ENCODE results near the gene GALNT16. TPM values are rescaled to one million over a fixed set of nuclear protein-coding genes. Genes with fewer than 3 reads are reported as not detected.

GALNT16 gene
- total and polyA plus RNA-seq, 2 donors (not counting 3 experiments of a cell fraction or from before 2014, with no cell fraction given) = 0.39 to 0.49 TPM

GRCh38 chr14:69355607-69356281 is 95.8 kb downstream of the GALNT16 start:
- POLR2A ChIA-PET = no interaction called here
- dilution Hi-C loops (cut with MboI; ENCODE audit: extremely low pct_ligation_motif_present, low sequenced_read_pairs) (no loop called here), intact Hi-C loops (cut with micrococcal nuclease) (no loop called here)
- CTCF ChIA-PET = no interaction called here
- H4K20me1 ChIP-seq (replicated peaks; ENCODE audit: control insufficient read depth, extremely low read depth, insufficient read depth, low read length) = no peaks in the 10 kb centered on the region
- no peaks in the 10 kb centered on the region for H3K36me3 ChIP-seq (ENCODE audit: control insufficient read depth in 2 of 2, extremely low read depth in 1 of 2, insufficient read depth in 2 of 2, low read length in 2 of 2)
- no peaks in the 10 kb centered on the region for H3K9me1 ChIP-seq (replicated peaks; ENCODE audit: control insufficient read depth, extremely low read depth, insufficient read depth, low read length)
- DNase-seq (ENCODE audit: low read depth, low spot score) (no peak), FAIRE-seq (no peak)
- no peak overlapping the region for H3K9ac ChIP-seq (replicated peaks; ENCODE audit: extremely low read depth, insufficient read depth, low read length)
- no peak overlapping the region for H3K27ac ChIP-seq (ENCODE audit: insufficient read depth, low read depth, low read length)
- no peaks in the 10 kb centered on the region for H3K79me2 ChIP-seq (ENCODE audit: control insufficient read depth, insufficient read depth, low read length)
- H3K4me3 ChIP-seq (replicated peaks in 1 of 3; ENCODE audit: insufficient read depth in 1 of 3, low read depth in 1 of 3, low read length in 3 of 3) = no peak overlapping the region
- H3K4me2 ChIP-seq (ENCODE audit: insufficient read depth, low read length) = no peak overlapping the region
- no peaks in the 10 kb centered on the region for H3K4me1 ChIP-seq (ENCODE audit: control insufficient read depth, extremely low read depth, insufficient read depth, low read length)
- no peak for TF ChIP-seq JUN (IDR thresholded peaks at IDR 0.05; ENCODE audit: borderline replicate concordance, insufficient read depth, insufficient read length, low read depth)
- TF ChIP-seq MAX (IDR thresholded peaks at IDR 0.05; ENCODE audit: insufficient read depth, insufficient read length) = no peak
- TF ChIP-seq CTCF (IDR thresholded peaks at IDR 0.05; ENCODE audit: extremely low read depth in 1 of 2, insufficient read depth in 1 of 2, low read depth in 1 of 2, low read length in 2 of 2) = no peak
- no peak for TF ChIP-seq POLR2AphosphoS5 (IDR thresholded peaks at IDR 0.05; ENCODE audit: insufficient read depth, low read depth, low read length)
- no peak for TF ChIP-seq MYC (IDR thresholded peaks at IDR 0.05; ENCODE audit: low read depth, low read length)
- TF ChIP-seq FOS (IDR thresholded peaks at IDR 0.05; ENCODE audit: borderline replicate concordance, insufficient read depth, low read length) = no peak
- no peak for TF ChIP-seq EZH2 (IDR thresholded peaks at IDR 0.05; ENCODE audit: borderline replicate concordance, low read depth, low read length, severe bottlenecking)
- no peak for TF ChIP-seq POLR2A (IDR thresholded peaks at IDR 0.05; ENCODE audit: low read depth, low read length)
- TF ChIP-seq GATA2 (IDR thresholded peaks at IDR 0.05; ENCODE audit: insufficient read depth, insufficient read length, low read depth, low read length) = no peak
- no peak overlapping the region for H2AFZ ChIP-seq (ENCODE audit: low read depth, low read length)
- BruUV-seq (replicated peaks) = no TSS peak
- H3K9me3 ChIP-seq (replicated peaks; ENCODE audit: control insufficient read depth, insufficient read depth, low read length) = no peaks in the 10 kb centered on the region
- peaks cover 0 to 5% of the 10 kb centered on the region in 2 experiments for H3K27me3 ChIP-seq (ENCODE audit: control insufficient read depth in 2 of 2, insufficient read depth in 2 of 2, low read length in 2 of 2)

Data from endothelial cell of umbilical vein (primary cell).